Body of pancreas (tissue), 4 donors: ENCODE measurements around the gene C12orf60. TPM values are rescaled to one million over a fixed set of nuclear protein-coding genes. Genes with fewer than 3 reads are reported as not detected.
A peak's percentile ranks its signal among the peaks of the same experiment; 100 is the strongest.

Experiments
- ATAC-seq: fragments of 150-250 bp; one replicate; pipeline ENCODE4 v1.9.1; 2016
- DNase-seq, 4 donors: peaks; one replicate each; pipeline ENCODE4 v3.0.0-alpha.2; 2019
- H3K27ac ChIP-seq, 4 donors: fragments of 200-600 bp; sonication (generic); 1 replicate in 3 of 4; 2 replicates in 1 of 4; pipeline versions ENCODE4 v1.5.1 to v1.6.1; 2016 to 2019; ENCODE audit warnings: mild to moderate bottlenecking in 1 of 4, mixed read lengths in 1 of 4, moderate library complexity in 1 of 4
- H3K27me3 ChIP-seq, 2 donors: fragments of 200-600 bp; sonication (generic); one replicate each; pipeline ENCODE4 v1.6.0; 2016; ENCODE audit warnings: mild to moderate bottlenecking in 1 of 2
- H3K36me3 ChIP-seq, 2 donors: fragments of 200-600 bp; sonication (generic); replicated peaks in 1 of 2; 2 replicates each; pipeline ENCODE4 v1.5.1; 2016; ENCODE audit warnings: low read depth in 2 of 2; ENCODE audit not compliant: insufficient read depth in 1 of 2
- H3K4me1 ChIP-seq: fragments of 200-600 bp; sonication (generic); one replicate; pipeline ENCODE4 v1.6.0; 2016
- H3K4me3 ChIP-seq, 2 donors: fragments of 200-600 bp; sonication (generic); 1 replicate in 1 of 2; 2 replicates in 1 of 2; pipeline ENCODE4 v1.5.1; 2016 to 2019
- H3K9me3 ChIP-seq, 3 donors: fragments of 200-600 bp; sonication (generic); 1 replicate in 2 of 3; 2 replicates in 1 of 3; pipeline ENCODE4 v1.5.1; 2016
- POLR2A ChIP-seq, 3 donors: fragments of 450-650 bp; IDR thresholded peaks; one replicate each; pipeline ENCODE4 v1.6.1; 2016; ENCODE audit warnings: antibody characterized with exemption in 3 of 3, mild to moderate bottlenecking in 2 of 3
- WGBS, 2 donors: methylation state at CpG; one replicate each; pipeline ENCODE4 v1.1.5; 2017; 5-methylcytosine and 5-hydroxymethylcytosine counted together
- intact Hi-C: fragments of 100-400 bp; cut with DNase I; formaldehyde crosslinking; loops from one replicate; pipeline ENCODE4 v1.15.1; 2023
- total RNA-seq, 2 donors: library from RNA; depleted of rRNA; stranded (reverse); fragments of >200 nt; gene quantifications; one replicate each; pipeline ENCODE4 v1.1.0, GENCODE V29; 2016
- TF ChIP-seq, protein P1 (sequence below), 7 experiments: fragments of 450-650 bp in 4 of 7; fragments of 200-600 bp in 3 of 7; sonication (generic) in 3 of 7; IDR thresholded peaks; one replicate each; pipeline ENCODE4 v1.5.1; 2016 to 2019; ENCODE audit warnings: antibody characterized with exemption in 7 of 7

C12orf60 gene
- total RNA-seq, 2 donors from 2014 or later: 1.8 TPM; not detected in 1

- DNase-seq (no peak), ATAC-seq (peak; percentile 2)
- H3K4me1 ChIP-seq: peaks cover 39% of the 10 kb centered on the region
- no peaks in the 10 kb centered on the region for H3K27me3 ChIP-seq
- TF ChIP-seq, protein P1, sequence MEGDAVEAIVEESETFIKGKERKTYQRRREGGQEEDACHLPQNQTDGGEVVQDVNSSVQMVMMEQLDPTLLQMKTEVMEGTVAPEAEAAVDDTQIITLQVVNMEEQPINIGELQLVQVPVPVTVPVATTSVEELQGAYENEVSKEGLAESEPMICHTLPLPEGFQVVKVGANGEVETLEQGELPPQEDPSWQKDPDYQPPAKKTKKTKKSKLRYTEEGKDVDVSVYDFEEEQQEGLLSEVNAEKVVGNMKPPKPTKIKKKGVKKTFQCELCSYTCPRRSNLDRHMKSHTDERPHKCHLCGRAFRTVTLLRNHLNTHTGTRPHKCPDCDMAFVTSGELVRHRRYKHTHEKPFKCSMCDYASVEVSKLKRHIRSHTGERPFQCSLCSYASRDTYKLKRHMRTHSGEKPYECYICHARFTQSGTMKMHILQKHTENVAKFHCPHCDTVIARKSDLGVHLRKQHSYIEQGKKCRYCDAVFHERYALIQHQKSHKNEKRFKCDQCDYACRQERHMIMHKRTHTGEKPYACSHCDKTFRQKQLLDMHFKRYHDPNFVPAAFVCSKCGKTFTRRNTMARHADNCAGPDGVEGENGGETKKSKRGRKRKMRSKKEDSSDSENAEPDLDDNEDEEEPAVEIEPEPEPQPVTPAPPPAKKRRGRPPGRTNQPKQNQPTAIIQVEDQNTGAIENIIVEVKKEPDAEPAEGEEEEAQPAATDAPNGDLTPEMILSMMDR (IDR thresholded peaks at IDR 0.05): no peak
- TF ChIP-seq POLR2A (IDR thresholded peaks at IDR 0.05): no peak
- 12 to 32% methylated on average over 15 to 16 of the region's 16 CpGs for WGBS, 2 donors
- intact Hi-C loops: no loop called here
- peak overlapping the region; percentile 95 to 99 (median 98) for H3K27ac ChIP-seq
- H3K4me3 ChIP-seq: peak overlapping the region in 1 of 2 donors; percentile 15
- H3K9me3 ChIP-seq: no peaks in the 10 kb centered on the region
- no peaks in the 10 kb centered on the region for H3K36me3 ChIP-seq
Measured at GRCh38 chr12:14773685-14774073, 29.8 kb upstream of the C12orf60 start.

DNA sequence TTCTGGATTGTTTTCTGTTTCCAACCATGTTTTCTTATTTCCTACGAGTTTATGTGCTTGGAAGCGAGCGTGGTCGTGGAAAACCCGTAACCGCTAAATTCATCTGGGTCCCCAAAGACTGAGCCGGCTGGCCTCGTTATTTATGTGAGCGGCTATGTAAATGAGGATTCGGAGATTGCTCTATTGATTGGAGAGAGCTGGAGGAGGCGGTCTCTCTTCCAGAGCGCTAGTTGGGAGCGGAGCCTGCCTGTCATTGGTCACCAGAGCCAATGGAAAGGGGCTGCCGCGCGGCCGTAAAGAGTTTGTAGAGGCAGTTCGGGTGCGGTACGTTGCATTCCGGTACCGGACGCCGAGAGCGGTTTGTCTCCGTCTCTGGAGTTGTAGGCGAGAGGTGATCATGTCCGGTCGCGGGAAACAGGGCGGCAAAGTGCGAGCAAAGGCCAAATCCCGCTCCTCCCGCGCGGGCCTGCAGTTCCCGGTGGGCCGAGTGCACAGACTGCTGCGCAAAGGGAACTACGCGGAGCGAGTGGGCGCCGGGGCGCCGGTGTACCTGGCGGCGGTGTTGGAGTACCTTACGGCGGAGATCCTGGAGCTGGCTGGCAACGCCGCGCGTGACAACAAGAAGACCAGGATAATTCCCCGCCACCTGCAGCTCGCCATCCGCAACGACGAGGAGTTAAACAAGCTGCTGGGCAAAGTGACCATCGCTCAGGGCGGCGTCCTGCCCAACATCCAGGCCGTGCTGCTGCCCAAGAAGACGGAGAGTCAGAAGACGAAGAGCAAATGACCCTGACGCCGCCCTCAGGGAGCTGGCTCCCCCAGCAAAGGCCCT lies 29.2 kb upstream of the C12orf60 start:
- no peaks in the 10 kb centered on the region for H3K27me3 ChIP-seq
- intact Hi-C loops: no loop called here
- no peaks in the 10 kb centered on the region for H3K9me3 ChIP-seq
- peak overlapping the region; percentile 95 to 99 (median 98) for H3K27ac ChIP-seq
- no peaks in the 10 kb centered on the region for H3K36me3 ChIP-seq
- 0 to 5% methylated on average over 18 to 66 of the region's 67 CpGs for WGBS, 2 donors
- H3K4me3 ChIP-seq: peak overlapping the region; percentile 15 to 68
- DNase-seq: peak; percentile 96 to 98 (median 98)
- peak; percentile 98 to 99 (median 99) for TF ChIP-seq POLR2A (IDR thresholded peaks at IDR 0.05)
- TF ChIP-seq, protein P1 (IDR thresholded peaks at IDR 0.05): peak in 2 of 7 experiments; percentile 10 to 21
- H3K4me1 ChIP-seq: peaks cover 39% of the 10 kb centered on the region
- peak; percentile 76 for ATAC-seq

DNA sequence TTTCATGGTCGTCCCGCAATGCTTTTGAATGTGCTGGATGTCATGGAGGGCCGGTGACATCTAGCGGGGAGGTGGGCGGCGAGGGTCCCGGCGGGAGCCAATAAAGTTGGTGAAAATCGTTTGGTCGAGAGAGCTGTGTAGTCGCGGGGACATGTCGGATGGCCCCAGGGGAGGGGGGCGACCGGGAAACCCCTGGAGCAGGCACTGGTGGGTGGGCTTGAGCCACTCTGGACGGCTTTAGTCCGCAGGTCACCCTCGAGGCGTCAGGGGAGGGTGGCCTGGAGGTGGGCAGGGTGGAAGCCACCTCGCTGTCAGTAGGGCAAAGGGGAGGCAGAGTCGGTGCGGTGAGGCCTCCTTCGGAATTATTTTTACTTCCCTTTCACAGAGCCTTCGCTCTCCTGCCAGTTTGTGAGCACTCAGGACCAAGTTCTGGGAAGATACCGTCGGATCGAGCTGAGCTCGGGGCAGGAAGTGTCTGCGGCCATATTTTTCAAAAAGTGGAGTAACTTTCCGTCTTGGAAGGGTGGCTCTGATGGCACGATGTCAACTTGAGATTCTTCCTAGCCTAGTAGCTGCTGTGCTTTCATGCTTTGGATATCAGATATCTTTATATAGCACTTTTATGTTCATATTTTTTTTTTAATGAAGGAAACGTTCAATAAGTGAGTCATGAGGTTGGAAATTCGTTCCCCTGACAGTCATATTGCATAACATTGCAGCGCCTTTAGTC lies 28.4 kb upstream of the C12orf60 start:
- TF ChIP-seq, protein P1 (IDR thresholded peaks at IDR 0.05): no peak
- peak in 1 of 3 donors; percentile 13 for TF ChIP-seq POLR2A (IDR thresholded peaks at IDR 0.05)
- Histone ChIP-seq H3K27ac (peak overlapping the region; percentile 95 to 99 (median 98)), H3K4me1 (peaks cover 39% of the 10 kb centered on the region), H3K36me3 (no peaks in the 10 kb centered on the region), H3K4me3 (peak overlapping the region; percentile 15 to 68), H3K9me3 (no peaks in the 10 kb centered on the region), H3K27me3 (no peaks in the 10 kb centered on the region)
- intact Hi-C loops: no loop called here
- ATAC-seq (peak; percentile 8), DNase-seq (peak; percentile 51 to 64 (median 54))
- WGBS, 2 donors: 1 to 2% methylated on average over 32 to 34 of the region's 34 CpGs

DNA sequence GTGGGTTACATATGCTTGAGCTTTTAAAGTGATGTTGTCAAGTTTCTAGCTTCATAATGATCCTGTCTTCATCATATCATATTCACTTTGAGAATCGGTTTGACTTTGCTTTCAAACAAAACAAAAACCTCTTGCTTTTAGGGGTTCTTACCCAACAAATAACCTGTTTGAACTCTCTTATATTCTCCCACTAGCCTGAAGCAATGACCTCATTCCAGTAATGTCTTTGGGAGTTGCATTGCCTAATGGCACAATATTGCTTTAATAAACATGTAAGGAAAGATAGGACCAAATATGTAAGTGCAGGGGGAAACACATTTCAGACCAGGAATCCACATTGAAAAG lies 27.9 kb upstream of the C12orf60 start:
- intact Hi-C loops: no loop called here
- peak; percentile 19 for ATAC-seq

More for the DNA sequence above, 27.9 kb upstream of the C12orf60 start:
- no peaks in the 10 kb centered on the region for H3K36me3 ChIP-seq
- H3K27ac ChIP-seq: peak overlapping the region; percentile 95 to 99 (median 98)
- H3K4me1 ChIP-seq: peaks cover 39% of the 10 kb centered on the region
- WGBS, 2 donors: 10 to 11% methylated on average over 1 of the region's 1 CpG
- H3K4me3 ChIP-seq: no peak overlapping the region
- TF ChIP-seq POLR2A (IDR thresholded peaks at IDR 0.05): no peak
- TF ChIP-seq, protein P1 (IDR thresholded peaks at IDR 0.05): no peak
- H3K27me3 ChIP-seq: no peaks in the 10 kb centered on the region
- no peaks in the 10 kb centered on the region for H3K9me3 ChIP-seq
- DNase-seq: peak in 1 of 4 donors; percentile 16
